BE2C (cell line): Measurements from ENCODE around the gene FAF1.
"Not testable (repeated sequence)": the region's sequence is repeated elsewhere in the genome, so short reads cannot be mapped to it uniquely, and the experiment has no call there.

Experiments used
- DNase-seq: peaks from one replicate; pipeline ENCODE4 v3.0.0-alpha.2; 2020
- H3K27me3 ChIP-seq: fragments of 250-450 bp; sonication (Bioruptor Pico); 2 replicates; pipeline ENCODE4 v1.5.1; 2020; ENCODE audit warnings: mild to moderate bottlenecking
- H3K36me3 ChIP-seq: fragments of 250-450 bp; sonication (Bioruptor Pico); 2 replicates; pipeline ENCODE4 v1.5.1; 2020; ENCODE audit warnings: mild to moderate bottlenecking
- H3K4me1 ChIP-seq: fragments of 250-450 bp; sonication (Bioruptor Pico); 2 replicates; pipeline ENCODE4 v1.5.1; 2020
- H3K4me3 ChIP-seq: 2 replicates; pipeline ENCODE4 v1.5.1; 2011; ENCODE audit warnings: low read depth, low read length
- H3K9me3 ChIP-seq: fragments of 250-450 bp; sonication (Bioruptor Pico); 2 replicates; pipeline ENCODE4 v1.5.1; 2020
- CTCF ChIP-seq: IDR thresholded peaks from 2 replicates; pipeline ENCODE4 v1.5.1; 2012; ENCODE audit warnings: mild to moderate bottlenecking, low read depth, low read length

FAF1 gene

GRCh38 chr1:50720457-50721053, 239.5 kb downstream of the FAF1 start:
- H3K4me1 ChIP-seq: no peaks in the 10 kb centered on the region
- H3K27me3 ChIP-seq: no peaks in the 10 kb centered on the region
- no peak for DNase-seq
- no peaks in the 10 kb centered on the region for H3K36me3 ChIP-seq
- H3K4me3 ChIP-seq: no peak overlapping the region
- TF ChIP-seq CTCF: no peak
- H3K9me3 ChIP-seq: no peaks in the 10 kb centered on the region

DNA sequence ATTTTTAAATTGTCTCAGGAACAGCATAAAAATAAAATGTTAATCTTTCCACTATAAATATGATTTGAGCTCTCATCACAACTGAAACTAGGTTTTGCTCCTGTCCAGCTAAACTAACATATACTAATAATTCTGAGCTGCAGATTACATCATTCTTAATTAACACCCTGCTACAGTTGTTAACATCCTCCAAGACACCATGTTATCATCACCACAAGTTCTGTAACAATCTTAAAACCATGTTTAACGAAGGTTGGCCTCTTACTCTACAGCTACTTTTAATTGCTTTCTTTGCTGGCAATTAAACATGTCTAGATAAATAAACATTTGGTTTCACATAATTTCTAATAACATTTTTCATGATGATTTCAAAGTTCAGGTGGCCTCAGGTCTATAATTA, 240.9 kb downstream of the FAF1 start:
- Histone ChIP-seq H3K4me1 (no peaks in the 10 kb centered on the region), H3K27me3 (no peaks in the 10 kb centered on the region), H3K36me3 (no peaks in the 10 kb centered on the region), H3K4me3 (no peak overlapping the region), H3K9me3 (no peaks in the 10 kb centered on the region)
- no peak for TF ChIP-seq CTCF
- no peak for DNase-seq

- no peaks in the 10 kb centered on the region for H3K9me3 ChIP-seq
- DNase-seq: no peak
- H3K36me3 ChIP-seq: no peaks in the 10 kb centered on the region
- no peaks in the 10 kb centered on the region for H3K27me3 ChIP-seq
- H3K4me3 ChIP-seq: no peak overlapping the region
- TF ChIP-seq CTCF: no peak
- no peaks in the 10 kb centered on the region for H3K4me1 ChIP-seq
These were observed 242.7 kb downstream of the FAF1 start for GRCh38 chr1:50717327-50717726.

DNA sequence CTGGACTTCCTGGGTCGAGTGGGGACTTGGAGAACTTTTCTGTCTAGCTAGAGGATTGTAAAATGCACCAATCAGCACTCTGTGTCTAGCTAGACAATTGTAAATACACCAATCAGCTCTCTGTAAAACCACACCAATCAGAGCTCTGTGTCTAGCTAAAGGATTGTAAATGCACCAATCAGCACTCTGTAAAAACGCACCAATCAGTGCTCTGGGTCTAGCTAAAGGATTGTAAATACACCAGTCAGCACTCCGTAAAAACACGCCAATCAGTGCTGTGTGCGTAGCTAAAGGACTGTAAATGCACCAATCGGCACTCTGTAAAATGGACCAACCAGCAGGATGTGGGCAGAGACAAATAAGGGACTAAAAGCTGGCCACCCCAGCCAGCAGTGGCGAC, 243.6 kb downstream of the FAF1 start:
- H3K4me3 ChIP-seq, H3K9me3 ChIP-seq, H3K36me3 ChIP-seq, H3K4me1 ChIP-seq, H3K27me3 ChIP-seq, DNase-seq: not testable (repeated sequence)

GRCh38 chr1:50710099-50710498, 250.0 kb downstream of the FAF1 start:
- Histone ChIP-seq H3K4me3 (no peak overlapping the region), H3K4me1 (no peaks in the 10 kb centered on the region), H3K27me3 (no peaks in the 10 kb centered on the region), H3K9me3 (no peaks in the 10 kb centered on the region), H3K36me3 (no peaks in the 10 kb centered on the region)
- TF ChIP-seq CTCF: no peak
- no peak for DNase-seq

DNA sequence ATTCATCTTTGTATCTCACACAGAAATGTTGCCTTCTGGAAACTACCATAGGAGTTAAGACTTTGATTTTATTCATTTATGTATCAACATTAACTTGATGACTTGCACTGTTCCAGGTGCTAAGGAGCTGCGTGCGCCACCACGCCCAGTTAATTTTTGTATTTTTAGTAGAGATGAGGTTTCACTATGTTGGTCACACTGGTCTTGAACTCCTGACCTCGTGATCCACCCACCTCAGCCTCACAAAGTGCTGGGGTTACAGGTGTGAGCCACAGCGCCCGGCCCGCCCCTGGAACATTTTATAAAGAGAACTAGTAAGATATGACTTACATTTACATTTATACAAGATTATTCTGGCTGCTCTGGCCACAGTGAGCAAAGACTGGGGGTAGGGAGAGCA, 252.2 kb downstream of the FAF1 start:
- no peak for TF ChIP-seq CTCF
- H3K4me3 ChIP-seq: no peak overlapping the region

GRCh38 chr1:50705699-50706098, 254.4 kb downstream of the FAF1 start:
- no peak for TF ChIP-seq CTCF
- H3K4me3 ChIP-seq: no peak overlapping the region
- no peaks in the 10 kb centered on the region for H3K9me3 ChIP-seq
- no peaks in the 10 kb centered on the region for H3K36me3 ChIP-seq
- H3K27me3 ChIP-seq: no peaks in the 10 kb centered on the region
- H3K4me1 ChIP-seq: no peaks in the 10 kb centered on the region
- no peak for DNase-seq

More for the DNA sequence above, 252.2 kb downstream of the FAF1 start:
- H3K9me3 ChIP-seq: no peaks in the 10 kb centered on the region
- DNase-seq: no peak
- no peaks in the 10 kb centered on the region for H3K4me1 ChIP-seq
- H3K36me3 ChIP-seq: no peaks in the 10 kb centered on the region
- H3K27me3 ChIP-seq: no peaks in the 10 kb centered on the region
